KMS-11 (cell line): ENCODE results near the gene SRSF7.
A peak's percentile ranks its signal among the peaks of the same experiment; 100 is the strongest.
"Not testable (repeated sequence)": the region's sequence is repeated elsewhere in the genome, so short reads cannot be mapped to it uniquely, and the experiment has no call there.

Source experiments
- H2AFZ ChIP-seq: fragments of 200-600 bp; sonication (generic); 2 replicates; pipeline ENCODE4 v1.6.1; 2016; ENCODE audit warnings: antibody characterized with exemption, mixed run types, low read depth
- H3K27ac ChIP-seq: fragments of 200-600 bp; sonication (generic); 2 replicates; pipeline ENCODE4 v1.6.1; 2016; ENCODE audit warnings: mild to moderate bottlenecking, mixed run types
- H3K27me3 ChIP-seq: fragments of 200-600 bp; sonication (generic); 2 replicates; pipeline ENCODE4 v1.6.1; 2017; ENCODE audit warnings: mild to moderate bottlenecking, low read depth, mixed run types, moderate library complexity; ENCODE audit not compliant: insufficient read depth
- H3K36me3 ChIP-seq: fragments of 200-600 bp; sonication (generic); 2 replicates; pipeline ENCODE4 v1.6.1; 2017; ENCODE audit warnings: mild to moderate bottlenecking, mixed run types; ENCODE audit not compliant: insufficient read depth
- H3K4me1 ChIP-seq: fragments of 200-600 bp; sonication (generic); 2 replicates; pipeline ENCODE4 v1.6.1; 2016; ENCODE audit warnings: mild to moderate bottlenecking, low read depth, mixed run types; ENCODE audit not compliant: poor library complexity, severe bottlenecking
- H3K4me2 ChIP-seq: fragments of 200-600 bp; sonication (generic); 2 replicates; pipeline ENCODE4 v1.7.0; 2016; ENCODE audit warnings: mild to moderate bottlenecking, mixed run types
- H3K4me3 ChIP-seq: fragments of 200-600 bp; sonication (generic); IDR thresholded peaks from 2 replicates; pipeline ENCODE4 v1.6.1; 2017; ENCODE audit warnings: low read depth, low read length, mixed read lengths; ENCODE audit not compliant: insufficient read depth
- H3K79me2 ChIP-seq: fragments of 200-600 bp; sonication (generic); 2 replicates; pipeline ENCODE4 v1.6.1; 2016; ENCODE audit warnings: low read depth, mixed run types; ENCODE audit not compliant: insufficient read depth
- H3K9ac ChIP-seq: fragments of 200-600 bp; sonication (generic); 2 replicates; pipeline ENCODE4 v1.6.1; 2016; ENCODE audit warnings: mild to moderate bottlenecking, mixed run types
- H4K20me1 ChIP-seq: fragments of 200-600 bp; sonication (generic); 2 replicates; pipeline ENCODE4 v1.6.1; 2016; ENCODE audit warnings: mild to moderate bottlenecking, mixed run types; ENCODE audit not compliant: insufficient read depth
- CTCF ChIP-seq: fragments of 200-600 bp; sonication (generic); conservative IDR thresholded peaks from 2 replicates; pipeline ENCODE4 v1.6.1; 2017; ENCODE audit warnings: low read depth, mild to moderate bottlenecking, antibody characterized with exemption, low read length, moderate library complexity, mixed read lengths

Gene SRSF7

GRCh38 chr2:38765149-38765548 lies 14.0 kb upstream of the SRSF7 start:
- no peak overlapping the region for H2AFZ ChIP-seq
- no peaks in the 10 kb centered on the region for H3K36me3 ChIP-seq
- H3K27ac ChIP-seq, result no peak overlapping the region
- TF ChIP-seq CTCF, result no peak
- no peaks in the 10 kb centered on the region for H3K27me3 ChIP-seq
- no peak overlapping the region for H3K9ac ChIP-seq
- H3K4me3 ChIP-seq, result no peak overlapping the region
- no peaks in the 10 kb centered on the region for H3K4me1 ChIP-seq
- no peak overlapping the region for H3K4me2 ChIP-seq
- no peaks in the 10 kb centered on the region for H4K20me1 ChIP-seq
- no peaks in the 10 kb centered on the region for H3K79me2 ChIP-seq

GRCh38 chr2:38763728-38764127 lies 12.6 kb upstream of the SRSF7 start:
- H3K4me3 ChIP-seq, result no peak overlapping the region
- H3K36me3 ChIP-seq, result no peaks in the 10 kb centered on the region
- H3K27ac ChIP-seq, result no peak overlapping the region
- H3K4me2 ChIP-seq, result no peak overlapping the region
- no peak for TF ChIP-seq CTCF
- H4K20me1 ChIP-seq, result no peaks in the 10 kb centered on the region
- H3K4me1 ChIP-seq, result no peaks in the 10 kb centered on the region
- no peak overlapping the region for H3K9ac ChIP-seq
- no peaks in the 10 kb centered on the region for H3K79me2 ChIP-seq
- no peak overlapping the region for H2AFZ ChIP-seq
- no peaks in the 10 kb centered on the region for H3K27me3 ChIP-seq

- no peaks in the 10 kb centered on the region for H3K36me3 ChIP-seq
- H3K4me2 ChIP-seq, result no peak overlapping the region
- H2AFZ ChIP-seq, result no peak overlapping the region
- no peaks in the 10 kb centered on the region for H4K20me1 ChIP-seq
- H3K27ac ChIP-seq, result no peak overlapping the region
- H3K27me3 ChIP-seq, result no peaks in the 10 kb centered on the region
- H3K79me2 ChIP-seq, result no peaks in the 10 kb centered on the region
- H3K4me3 ChIP-seq, result no peak overlapping the region
- H3K9ac ChIP-seq, result no peak overlapping the region
- TF ChIP-seq CTCF, result no peak
- H3K4me1 ChIP-seq, result no peaks in the 10 kb centered on the region
Observed at GRCh38 chr2:38763228-38763627, 12.1 kb upstream of the SRSF7 start.

GRCh38 chr2:38755891-38756290 lies 4.7 kb upstream of the SRSF7 start:
- H4K20me1 ChIP-seq, H3K27me3 ChIP-seq, H3K4me3 ChIP-seq, H3K36me3 ChIP-seq, H3K79me2 ChIP-seq, H2AFZ ChIP-seq, H3K4me2 ChIP-seq, H3K9ac ChIP-seq, H3K27ac ChIP-seq: not testable (repeated sequence)
- peaks cover 21% of the 10 kb centered on the region for H3K4me1 ChIP-seq

- peaks cover 24% of the 10 kb centered on the region for H3K4me1 ChIP-seq
- H3K36me3 ChIP-seq, result peaks cover 7% of the 10 kb centered on the region; the same call in 1 of the 2 replicates
- no peak overlapping the region for H3K4me3 ChIP-seq
- peaks cover 17% of the 10 kb centered on the region for H3K79me2 ChIP-seq
- no peak overlapping the region for H3K27ac ChIP-seq
- TF ChIP-seq CTCF, result no peak
- peak overlapping the region; percentile 44 for H3K4me2 ChIP-seq
- H2AFZ ChIP-seq, result no peak overlapping the region
- no peaks in the 10 kb centered on the region for H3K27me3 ChIP-seq
- peaks cover 8% of the 10 kb centered on the region for H4K20me1 ChIP-seq
- H3K9ac ChIP-seq, result 0 out of 2 replicates have a peak overlapping the region, but pooled peaks have one; percentile 13
Observed at GRCh38 chr2:38754506-38754905, 3.3 kb upstream of the SRSF7 start.
